KMS-11 (cell line): ENCODE data around the gene PHF21B.

Experiments
- H2AFZ ChIP-seq: fragments of 200-600 bp; sonication (generic); 2 replicates; pipeline ENCODE4 v1.6.1; 2016; ENCODE audit warnings: antibody characterized with exemption, mixed run types, low read depth
- H3K27ac ChIP-seq: fragments of 200-600 bp; sonication (generic); 2 replicates; pipeline ENCODE4 v1.6.1; 2016; ENCODE audit warnings: mild to moderate bottlenecking, mixed run types
- H3K27me3 ChIP-seq: fragments of 200-600 bp; sonication (generic); 2 replicates; pipeline ENCODE4 v1.6.1; 2017; ENCODE audit warnings: mild to moderate bottlenecking, low read depth, mixed run types, moderate library complexity; ENCODE audit not compliant: insufficient read depth
- H3K36me3 ChIP-seq: fragments of 200-600 bp; sonication (generic); 2 replicates; pipeline ENCODE4 v1.6.1; 2017; ENCODE audit warnings: mild to moderate bottlenecking, mixed run types; ENCODE audit not compliant: insufficient read depth
- H3K4me1 ChIP-seq: fragments of 200-600 bp; sonication (generic); 2 replicates; pipeline ENCODE4 v1.6.1; 2016; ENCODE audit warnings: mild to moderate bottlenecking, low read depth, mixed run types; ENCODE audit not compliant: poor library complexity, severe bottlenecking
- H3K4me2 ChIP-seq: fragments of 200-600 bp; sonication (generic); 2 replicates; pipeline ENCODE4 v1.7.0; 2016; ENCODE audit warnings: mild to moderate bottlenecking, mixed run types
- H3K4me3 ChIP-seq: fragments of 200-600 bp; sonication (generic); IDR thresholded peaks from 2 replicates; pipeline ENCODE4 v1.6.1; 2017; ENCODE audit warnings: low read depth, low read length, mixed read lengths; ENCODE audit not compliant: insufficient read depth
- H3K79me2 ChIP-seq: fragments of 200-600 bp; sonication (generic); 2 replicates; pipeline ENCODE4 v1.6.1; 2016; ENCODE audit warnings: low read depth, mixed run types; ENCODE audit not compliant: insufficient read depth
- H3K9ac ChIP-seq: fragments of 200-600 bp; sonication (generic); 2 replicates; pipeline ENCODE4 v1.6.1; 2016; ENCODE audit warnings: mild to moderate bottlenecking, mixed run types
- H4K20me1 ChIP-seq: fragments of 200-600 bp; sonication (generic); 2 replicates; pipeline ENCODE4 v1.6.1; 2016; ENCODE audit warnings: mild to moderate bottlenecking, mixed run types; ENCODE audit not compliant: insufficient read depth
- CTCF ChIP-seq: fragments of 200-600 bp; sonication (generic); conservative IDR thresholded peaks from 2 replicates; pipeline ENCODE4 v1.6.1; 2017; ENCODE audit warnings: low read depth, mild to moderate bottlenecking, antibody characterized with exemption, low read length, moderate library complexity, mixed read lengths

Gene PHF21B

GRCh38 chr22:44893731-44894080 is 116.1 kb downstream of the PHF21B start:
- Histone ChIP-seq H2AFZ (no peak overlapping the region), H3K36me3 (no peaks in the 10 kb centered on the region), H4K20me1 (no peaks in the 10 kb centered on the region), H3K4me1 (no peaks in the 10 kb centered on the region), H3K79me2 (no peaks in the 10 kb centered on the region), H3K9ac (no peak overlapping the region), H3K4me3 (no peak overlapping the region), H3K27ac (no peak overlapping the region), H3K4me2 (no peak overlapping the region), H3K27me3 (no peaks in the 10 kb centered on the region; the same call in 1 of the 2 replicates)
- TF ChIP-seq CTCF = no peak

GRCh38 chr22:44892803-44893730 is 116.7 kb downstream of the PHF21B start:
- H3K27me3 ChIP-seq = no peaks in the 10 kb centered on the region; the same call in 1 of the 2 replicates
- H4K20me1 ChIP-seq = no peaks in the 10 kb centered on the region
- no peak overlapping the region for H3K4me2 ChIP-seq
- no peaks in the 10 kb centered on the region for H3K4me1 ChIP-seq
- TF ChIP-seq CTCF = no peak
- H3K9ac ChIP-seq = no peak overlapping the region
- H3K36me3 ChIP-seq = no peaks in the 10 kb centered on the region
- no peaks in the 10 kb centered on the region for H3K79me2 ChIP-seq
- H2AFZ ChIP-seq = no peak overlapping the region
- no peak overlapping the region for H3K4me3 ChIP-seq
- no peak overlapping the region for H3K27ac ChIP-seq

- Histone ChIP-seq H3K4me3 (no peak overlapping the region), H3K36me3 (no peaks in the 10 kb centered on the region), H3K27me3 (no peaks in the 10 kb centered on the region; the same call in 1 of the 2 replicates), H3K27ac (no peak overlapping the region), H2AFZ (no peak overlapping the region), H4K20me1 (no peaks in the 10 kb centered on the region), H3K4me2 (no peak overlapping the region), H3K4me1 (no peaks in the 10 kb centered on the region), H3K9ac (no peak overlapping the region), H3K79me2 (no peaks in the 10 kb centered on the region)
- no peak for TF ChIP-seq CTCF
Measured at GRCh38 chr22:44892243-44892642, 117.6 kb downstream of the PHF21B start.

- Histone ChIP-seq H3K4me1 (no peaks in the 10 kb centered on the region), H3K36me3 (no peaks in the 10 kb centered on the region)
Measured at GRCh38 chr22:44891791-44892190, 118.0 kb downstream of the PHF21B start.

More at GRCh38 chr22:44891791-44892190, 118.0 kb downstream of the PHF21B start:
- no peak for TF ChIP-seq CTCF
- H2AFZ ChIP-seq = no peak overlapping the region
- no peaks in the 10 kb centered on the region for H3K79me2 ChIP-seq
- H3K4me3 ChIP-seq = no peak overlapping the region
- H3K27ac ChIP-seq = no peak overlapping the region
- no peak overlapping the region for H3K9ac ChIP-seq
- H3K4me2 ChIP-seq = no peak overlapping the region
- H3K27me3 ChIP-seq = no peaks in the 10 kb centered on the region; the same call in 1 of the 2 replicates
- H4K20me1 ChIP-seq = no peaks in the 10 kb centered on the region
